Esophagus muscularis mucosa (tissue), 3 donors: ENCODE measurements around the gene CCRL2.

ENCODE experiments used
- POLR2A ChIP-seq: fragments of 450-650 bp; IDR thresholded peaks from one replicate; pipeline ENCODE4 v1.6.1; 2017; ENCODE audit warnings: antibody characterized with exemption, moderate library complexity, mild to moderate bottlenecking, low read depth
- TF ChIP-seq, protein P1 (sequence below), 3 experiments: fragments of 200-600 bp in 2 of 3; fragments of 450-650 bp in 1 of 3; sonication (generic) in 2 of 3; IDR thresholded peaks; one replicate each; pipeline ENCODE4 v1.5.1; 2017 to 2019; ENCODE audit warnings: antibody characterized with exemption in 3 of 3, mild to moderate bottlenecking in 2 of 3, moderate library complexity in 1 of 3

DNA sequence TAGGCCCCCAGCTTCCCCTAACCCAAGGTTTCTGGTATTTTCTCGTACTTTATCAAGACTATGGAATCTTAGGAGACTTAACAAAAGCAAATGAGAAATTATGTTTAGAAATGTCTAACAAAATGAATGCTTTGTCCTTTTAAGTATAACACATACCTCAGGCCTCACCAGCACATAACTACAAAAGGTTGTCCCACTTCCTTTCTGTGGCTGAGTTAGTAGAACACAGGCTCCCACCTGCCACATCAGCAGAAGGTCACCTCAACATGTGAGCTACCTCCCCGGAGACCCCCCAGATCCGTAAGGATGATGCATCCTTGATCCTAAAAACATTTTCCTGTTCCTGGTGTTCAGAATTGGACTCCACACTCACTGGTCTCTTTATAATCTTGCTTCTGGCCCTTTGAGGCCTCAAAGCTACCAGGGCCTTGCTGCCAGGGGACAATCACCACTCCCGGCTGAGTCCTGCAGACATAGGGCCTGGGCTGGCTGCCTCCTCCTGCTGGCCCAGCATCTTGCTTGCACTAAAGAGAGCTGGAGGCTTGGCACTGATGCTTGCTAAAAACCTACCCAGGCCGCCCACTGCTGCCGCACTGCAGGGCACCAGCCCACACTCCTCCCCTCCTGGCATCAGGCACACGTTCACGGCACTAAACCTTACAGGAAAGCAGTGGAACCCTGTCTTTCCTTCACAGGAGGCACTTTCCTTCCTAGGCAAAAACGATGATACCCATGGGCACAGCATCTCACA, 2.9 kb downstream of the CCRL2 start:
- TF ChIP-seq, protein P1, sequence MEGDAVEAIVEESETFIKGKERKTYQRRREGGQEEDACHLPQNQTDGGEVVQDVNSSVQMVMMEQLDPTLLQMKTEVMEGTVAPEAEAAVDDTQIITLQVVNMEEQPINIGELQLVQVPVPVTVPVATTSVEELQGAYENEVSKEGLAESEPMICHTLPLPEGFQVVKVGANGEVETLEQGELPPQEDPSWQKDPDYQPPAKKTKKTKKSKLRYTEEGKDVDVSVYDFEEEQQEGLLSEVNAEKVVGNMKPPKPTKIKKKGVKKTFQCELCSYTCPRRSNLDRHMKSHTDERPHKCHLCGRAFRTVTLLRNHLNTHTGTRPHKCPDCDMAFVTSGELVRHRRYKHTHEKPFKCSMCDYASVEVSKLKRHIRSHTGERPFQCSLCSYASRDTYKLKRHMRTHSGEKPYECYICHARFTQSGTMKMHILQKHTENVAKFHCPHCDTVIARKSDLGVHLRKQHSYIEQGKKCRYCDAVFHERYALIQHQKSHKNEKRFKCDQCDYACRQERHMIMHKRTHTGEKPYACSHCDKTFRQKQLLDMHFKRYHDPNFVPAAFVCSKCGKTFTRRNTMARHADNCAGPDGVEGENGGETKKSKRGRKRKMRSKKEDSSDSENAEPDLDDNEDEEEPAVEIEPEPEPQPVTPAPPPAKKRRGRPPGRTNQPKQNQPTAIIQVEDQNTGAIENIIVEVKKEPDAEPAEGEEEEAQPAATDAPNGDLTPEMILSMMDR (IDR thresholded peaks at IDR 0.05): no peak
- no peak for TF ChIP-seq POLR2A
